WTC11 (cell line): ENCODE measurements around the gene HNRNPA0. TPM values are rescaled to one million over a fixed set of nuclear protein-coding genes. Genes with fewer than 3 reads are reported as not detected.

Experiments
- ATAC-seq: fragments of 200-7000 bp; cut with Tn5 transposase; 2 replicates; pipeline ENCODE4 v1.10.0; 2021; ENCODE audit warnings: mild to moderate bottlenecking, moderate library complexity
- CTCF ChIA-PET: fragments of 300-600 bp; sonication (Branson Sonifier 250); formaldehyde crosslinking; loops from one replicate; lab custom pipeline; 2021; ENCODE audit warnings: antibody characterized with exemption; lab: Charles Lee
- POLR2A ChIA-PET: fragments of 350-600 bp; sonication (Branson Sonifier 250); formaldehyde crosslinking; loops from one replicate; lab custom pipeline; 2021; ENCODE audit warnings: antibody characterized with exemption; lab: Charles Lee
- DNase-seq: peaks from one replicate; pipeline ENCODE4 v3.0.0; 2021; ENCODE audit warnings: low spot score
- H3K27ac Mint-ChIP-seq: 2 replicates; pipeline ENCODE4 v1.8.0; 2021; ENCODE audit warnings: mixed read lengths
- H3K27me3 Mint-ChIP-seq: 2 replicates; pipeline ENCODE4 v1.8.0; 2021; ENCODE audit warnings: low read depth, mild to moderate bottlenecking, moderate library complexity, mixed read lengths
- H3K36me3 Mint-ChIP-seq: 2 replicates; pipeline ENCODE4 v1.8.0; 2021; ENCODE audit warnings: mixed read lengths
- H3K4me1 Mint-ChIP-seq: 2 replicates; pipeline ENCODE4 v1.8.0; 2022; ENCODE audit warnings: mixed read lengths
- H3K4me3 Mint-ChIP-seq: 2 replicates; pipeline ENCODE4 v1.8.0; 2021; ENCODE audit warnings: mild to moderate bottlenecking, moderate library complexity, mixed read lengths
- H3K9me3 Mint-ChIP-seq: 2 replicates; pipeline ENCODE4 v1.8.0; 2021; ENCODE audit warnings: mixed read lengths
- ATF1 ChIP-seq: sonication (generic); formaldehyde crosslinking; IDR thresholded peaks from 2 replicates; pipeline ENCODE4 v1.8.1; 2023; ENCODE audit warnings: mild to moderate bottlenecking, moderate library complexity, missing genetic modification reagents
- CDX4 ChIP-seq: fragments of 250-450 bp; sonication (Bioruptor Pico); IDR thresholded peaks from 2 replicates; pipeline ENCODE4 v1.9.0; 2021; ENCODE audit warnings: moderate library complexity, mild to moderate bottlenecking, inconsistent platforms, borderline replicate concordance
- E2F5 ChIP-seq: sonication (generic); formaldehyde crosslinking; IDR thresholded peaks from 2 replicates; pipeline ENCODE4 v1.8.1; 2022; ENCODE audit warnings: mild to moderate bottlenecking, moderate library complexity, missing genetic modification reagents
- FOXJ3 ChIP-seq: sonication (generic); formaldehyde crosslinking; IDR thresholded peaks from 2 replicates; pipeline ENCODE4 v1.9.0; 2021; ENCODE audit warnings: missing genetic modification reagents, mild to moderate bottlenecking, borderline replicate concordance
- FOXK1 ChIP-seq: sonication (generic); formaldehyde crosslinking; IDR thresholded peaks from 2 replicates; pipeline ENCODE4 v1.8.0; 2022; ENCODE audit warnings: mild to moderate bottlenecking, moderate library complexity, missing genetic modification reagents
- FOXP1 ChIP-seq: sonication (generic); formaldehyde crosslinking; IDR thresholded peaks from 2 replicates; pipeline ENCODE4 v1.8.0; 2022; ENCODE audit warnings: missing genetic modification reagents, mild to moderate bottlenecking, moderate library complexity, borderline replicate concordance
- MXD4 ChIP-seq: fragments of 250-450 bp; sonication (Bioruptor Pico); IDR thresholded peaks from 2 replicates; pipeline ENCODE4 v1.8.0; 2021; ENCODE audit warnings: mild to moderate bottlenecking, moderate library complexity, borderline replicate concordance
- MYBL2 ChIP-seq: sonication (generic); formaldehyde crosslinking; IDR thresholded peaks from 2 replicates; pipeline ENCODE4 v1.8.1; 2023; ENCODE audit warnings: mild to moderate bottlenecking, moderate library complexity, missing genetic modification reagents
- NR3C1 ChIP-seq: sonication (generic); formaldehyde crosslinking; conservative IDR thresholded peaks from 2 replicates; pipeline ENCODE4 v1.8.1; 2023; ENCODE audit warnings: low read depth, mild to moderate bottlenecking, missing genetic modification reagents
- SMAD3 ChIP-seq: sonication (generic); formaldehyde crosslinking; IDR thresholded peaks from 2 replicates; pipeline ENCODE4 v1.8.0; 2022; ENCODE audit warnings: missing genetic modification reagents, mild to moderate bottlenecking, borderline replicate concordance
- USF2 ChIP-seq: sonication (generic); formaldehyde crosslinking; IDR thresholded peaks from 2 replicates; pipeline ENCODE4 v1.8.1; 2023; ENCODE audit warnings: mild to moderate bottlenecking, missing genetic modification reagents, moderate library complexity
- ZBTB21 ChIP-seq: sonication (generic); formaldehyde crosslinking; IDR thresholded peaks from 2 replicates; pipeline ENCODE4 v1.8.1; 2023; ENCODE audit warnings: mild to moderate bottlenecking, missing genetic modification reagents, borderline replicate concordance
- ZNF121 ChIP-seq: sonication (generic); formaldehyde crosslinking; IDR thresholded peaks from 2 replicates; pipeline ENCODE4 v1.8.0; 2023; ENCODE audit warnings: missing genetic modification reagents
- ZNF138 ChIP-seq: sonication (generic); formaldehyde crosslinking; conservative IDR thresholded peaks from 2 replicates; pipeline ENCODE4 v1.8.1; 2022; ENCODE audit warnings: mild to moderate bottlenecking, moderate library complexity, missing genetic modification reagents
- ZNF219 ChIP-seq: sonication (generic); formaldehyde crosslinking; IDR thresholded peaks from 2 replicates; pipeline ENCODE4 v1.8.0; 2023; ENCODE audit warnings: missing genetic modification reagents, mild to moderate bottlenecking, borderline replicate concordance
- ZNF416 ChIP-seq: fragments of 250-450 bp; sonication (Bioruptor Pico); IDR thresholded peaks from 2 replicates; pipeline ENCODE4 v1.9.0; 2021; ENCODE audit warnings: mild to moderate bottlenecking, inconsistent platforms
- ZNF425 ChIP-seq: fragments of 250-450 bp; sonication (Bioruptor Pico); conservative IDR thresholded peaks from 2 replicates; pipeline ENCODE4 v1.9.0; 2021; ENCODE audit warnings: mild to moderate bottlenecking
- total RNA-seq: library from RNA; stranded (reverse); gene quantifications from 3 replicates; pipeline ENCODE4 v1.2.3, GENCODE V29; 2021
- TF ChIP-seq, protein P1 (sequence below): sonication (generic); formaldehyde crosslinking; IDR thresholded peaks from 2 replicates; pipeline ENCODE4 v1.8.0; 2022; ENCODE audit warnings: mild to moderate bottlenecking, missing genetic modification reagents

HNRNPA0 gene
- total RNA-seq, 1 experiment from 2014 or later = 66.6 TPM

DNA sequence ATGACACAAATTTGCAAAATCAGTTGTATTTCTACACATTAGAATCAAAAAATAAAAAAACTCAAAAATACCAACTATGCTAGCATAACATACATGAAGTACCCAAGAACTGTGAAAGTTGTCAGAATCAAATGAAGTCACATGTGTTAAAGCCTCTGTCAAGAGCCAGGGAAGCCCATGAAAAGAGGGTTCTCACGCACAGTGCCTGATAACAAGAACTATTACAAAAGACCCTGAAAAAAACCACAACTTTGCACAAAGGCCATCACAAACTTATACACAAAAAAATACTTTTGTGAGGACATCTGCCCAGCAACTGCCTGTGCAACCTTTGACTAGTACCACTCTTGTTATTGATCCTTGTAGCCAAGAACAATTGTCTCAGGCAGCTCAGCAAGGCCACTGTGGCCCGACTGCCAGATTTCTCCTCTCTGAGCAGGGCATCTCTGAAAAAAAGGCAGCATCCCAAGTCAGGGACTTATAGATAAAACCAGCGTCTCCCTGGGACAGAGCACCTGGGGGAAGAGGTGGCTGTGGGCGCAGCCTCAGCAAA lies 28.9 kb upstream of the HNRNPA0 start:
- no peak for TF ChIP-seq FOXJ3 (CRISPR knock-in tag)
- no peak for TF ChIP-seq ZNF219 (CRISPR knock-in tag)
- Mint-ChIP-seq H3K4me3 (no peak overlapping the region), H3K9me3 (peaks cover 8% of the 10 kb centered on the region), H3K27ac (no peak overlapping the region), H3K27me3 (peaks cover 14% of the 10 kb centered on the region), H3K36me3 (no peaks in the 10 kb centered on the region), H3K4me1 (no peaks in the 10 kb centered on the region)
- no peak for ATAC-seq
- ChIA-PET POLR2A (no interaction called here), CTCF (no interaction called here)
- DNase-seq = no peak

DNA sequence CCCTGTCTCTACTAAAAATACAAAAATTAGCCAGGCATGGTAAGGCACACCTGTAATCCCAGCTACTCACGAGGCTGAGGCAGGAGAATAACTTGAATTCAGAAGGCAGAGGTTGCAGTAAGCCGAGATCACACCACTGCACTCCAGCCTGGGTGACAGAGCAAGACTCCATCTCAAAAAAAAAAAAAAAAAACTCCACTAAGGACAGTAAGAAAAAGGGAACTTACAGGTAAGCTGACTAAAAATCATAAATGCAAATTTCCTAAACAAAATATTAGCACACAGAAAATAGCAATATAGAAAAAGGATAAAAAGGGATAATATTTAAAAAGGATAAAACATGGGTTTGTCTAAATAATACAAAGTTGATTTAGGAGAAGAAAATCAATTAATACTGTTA lies 27.9 kb upstream of the HNRNPA0 start:
- no peaks in the 10 kb centered on the region for H3K36me3 Mint-ChIP-seq
- H3K4me1 Mint-ChIP-seq = no peaks in the 10 kb centered on the region
- peaks cover 8% of the 10 kb centered on the region for H3K9me3 Mint-ChIP-seq
- ChIA-PET POLR2A (interaction anchor here (0.6 kb wide), 1 partner anchor 101 kb away, joined by 3 read pairs; no protein-coding TSS in a partner anchor), CTCF (no interaction called here)
- no peak for ATAC-seq
- peaks cover 12% of the 10 kb centered on the region for H3K27me3 Mint-ChIP-seq
- DNase-seq = no peak
- H3K4me3 Mint-ChIP-seq = no peak overlapping the region
- TF ChIP-seq E2F5 (CRISPR knock-in tag) (no peak), ZNF138 (no peak), MYBL2 (no peak), ZNF425 (CRISPR knock-in tag) (no peak), FOXP1 (CRISPR knock-in tag) (no peak), CDX4 (CRISPR knock-in tag) (no peak), NR3C1 (CRISPR knock-in tag) (no peak), MXD4 (CRISPR knock-in tag) (no peak), USF2 (CRISPR knock-in tag) (no peak), ZNF121 (no peak), FOXK1 (CRISPR knock-in tag) (no peak), SMAD3 (CRISPR knock-in tag) (no peak), ZNF416 (CRISPR knock-in tag) (no peak), ZBTB21 (no peak), ATF1 (CRISPR knock-in tag) (no peak)
- TF ChIP-seq, protein P1, sequence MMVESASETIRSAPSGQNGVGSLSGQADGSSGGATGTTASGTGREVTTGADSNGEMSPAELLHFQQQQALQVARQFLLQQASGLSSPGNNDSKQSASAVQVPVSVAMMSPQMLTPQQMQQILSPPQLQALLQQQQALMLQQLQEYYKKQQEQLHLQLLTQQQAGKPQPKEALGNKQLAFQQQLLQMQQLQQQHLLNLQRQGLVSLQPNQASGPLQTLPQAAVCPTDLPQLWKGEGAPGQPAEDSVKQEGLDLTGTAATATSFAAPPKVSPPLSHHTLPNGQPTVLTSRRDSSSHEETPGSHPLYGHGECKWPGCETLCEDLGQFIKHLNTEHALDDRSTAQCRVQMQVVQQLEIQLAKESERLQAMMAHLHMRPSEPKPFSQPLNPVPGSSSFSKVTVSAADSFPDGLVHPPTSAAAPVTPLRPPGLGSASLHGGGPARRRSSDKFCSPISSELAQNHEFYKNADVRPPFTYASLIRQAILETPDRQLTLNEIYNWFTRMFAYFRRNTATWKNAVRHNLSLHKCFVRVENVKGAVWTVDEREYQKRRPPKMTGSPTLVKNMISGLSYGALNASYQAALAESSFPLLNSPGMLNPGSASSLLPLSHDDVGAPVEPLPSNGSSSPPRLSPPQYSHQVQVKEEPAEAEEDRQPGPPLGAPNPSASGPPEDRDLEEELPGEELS = no peak
- TF ChIP-seq, all 79 proteins: peak for 0
- H3K27ac Mint-ChIP-seq = no peak overlapping the region
